Thoracic aorta (tissue), 2 donors: ENCODE results near the gene PLPP7. TPM values are rescaled to one million over a fixed set of nuclear protein-coding genes. Genes with fewer than 3 reads are reported as not detected.

Experiments used
- ATAC-seq: fragments of 150-250 bp; one replicate; pipeline ENCODE4 v1.8.0; 2017; ENCODE audit warnings: low read depth; ENCODE audit not compliant: insufficient number of reproducible peaks, low FRiP score
- DNase-seq: peaks from one replicate; pipeline ENCODE4 v3.0.0-alpha.2; 2020; ENCODE audit warnings: low spot score
- H3K27ac ChIP-seq, 2 donors: fragments of 200-600 bp; sonication (generic); 1 replicate in 1 of 2; 2 replicates in 1 of 2; pipeline ENCODE4 v1.5.1; 2016; ENCODE audit warnings: mild to moderate bottlenecking in 2 of 2, moderate library complexity in 2 of 2
- H3K27me3 ChIP-seq: fragments of 200-600 bp; sonication (generic); replicated peaks from 2 replicates; pipeline ENCODE4 v1.6.0; 2016; ENCODE audit warnings: mild to moderate bottlenecking; ENCODE audit not compliant: insufficient read depth
- H3K36me3 ChIP-seq: fragments of 200-600 bp; sonication (generic); one replicate; pipeline ENCODE4 v1.5.1; 2016
- H3K4me1 ChIP-seq, 2 donors: fragments of 200-600 bp; sonication (generic); 1 replicate in 1 of 2; 2 replicates in 1 of 2; pipeline versions ENCODE4 v1.5.1 to v1.6.0; 2016; ENCODE audit warnings: low read depth in 2 of 2, mild to moderate bottlenecking in 1 of 2; ENCODE audit not compliant: control insufficient read depth in 1 of 2
- H3K4me3 ChIP-seq: fragments of 200-600 bp; sonication (generic); 2 replicates; pipeline ENCODE4 v1.5.1; 2016; ENCODE audit warnings: mild to moderate bottlenecking
- H3K9me3 ChIP-seq: fragments of 200-600 bp; sonication (generic); 2 replicates; pipeline ENCODE4 v1.5.1; 2016
- CTCF ChIP-seq: fragments of 200-600 bp; sonication (generic); IDR thresholded peaks from one replicate; pipeline ENCODE4 v1.5.1; 2019; ENCODE audit warnings: antibody characterized with exemption
- total RNA-seq, 2 donors: library from RNA; depleted of rRNA; stranded (reverse); fragments of >200 nt; gene quantifications; one replicate each; pipeline versions ENCODE4 v1.1.0 to v1.2.3, GENCODE V29; 2016

The PLPP7 gene
- total RNA-seq, 2 donors from 2014 or later, result 14.2 to 29.0 TPM

DNA sequence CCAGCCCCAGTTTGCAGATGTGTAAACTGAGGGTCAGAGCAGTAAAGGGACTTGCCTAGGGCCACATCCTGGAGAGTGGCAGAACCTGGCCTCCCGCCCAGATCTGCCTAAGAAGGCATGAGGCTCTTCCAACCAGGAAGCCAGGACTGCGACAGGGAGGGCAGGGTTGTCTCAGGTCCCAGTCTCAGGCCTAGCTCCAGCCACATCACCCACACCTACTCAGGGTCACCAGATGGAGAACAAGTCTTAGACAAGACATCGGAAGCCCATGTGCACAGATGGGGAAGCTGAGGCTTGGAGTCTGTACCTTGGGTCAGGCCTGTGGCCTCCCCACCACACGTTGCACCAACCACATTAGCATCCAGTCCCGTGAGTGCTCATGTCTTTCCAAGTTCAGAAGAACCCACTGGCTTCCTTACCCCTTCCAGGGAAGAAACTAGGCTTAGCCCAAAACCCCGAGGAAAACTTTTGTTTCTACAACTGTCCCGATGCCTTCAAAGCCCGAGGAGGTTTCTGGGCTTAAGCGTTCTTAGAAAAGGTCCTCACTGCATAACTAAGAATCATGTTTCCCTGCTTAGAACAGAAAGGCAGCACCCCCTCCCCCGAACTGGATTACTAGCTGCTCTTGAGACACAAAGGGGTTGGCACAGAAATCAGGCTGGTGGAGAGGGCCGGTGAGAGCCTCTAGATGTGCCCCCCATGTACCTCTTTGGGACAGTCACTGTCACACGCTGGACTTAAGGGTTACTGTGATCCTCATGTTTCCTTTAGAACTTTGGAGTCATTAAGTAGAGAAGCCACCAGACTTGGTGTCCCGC lies 15.5 kb upstream of the PLPP7 start:
- no peaks in the 10 kb centered on the region for H3K9me3 ChIP-seq
- H3K4me3 ChIP-seq, result peak overlapping the region; percentile 77
- peak overlapping the region in 1 of 2 donors; percentile 44 for H3K27ac ChIP-seq
- H3K4me1 ChIP-seq, result peaks cover 3 to 12% of the 10 kb centered on the region in 2 donors
- no peak for DNase-seq
- no peaks in the 10 kb centered on the region for H3K36me3 ChIP-seq
- H3K27me3 ChIP-seq, result no peaks in the 10 kb centered on the region
- no peak for TF ChIP-seq CTCF
- ATAC-seq, result no peak

DNA sequence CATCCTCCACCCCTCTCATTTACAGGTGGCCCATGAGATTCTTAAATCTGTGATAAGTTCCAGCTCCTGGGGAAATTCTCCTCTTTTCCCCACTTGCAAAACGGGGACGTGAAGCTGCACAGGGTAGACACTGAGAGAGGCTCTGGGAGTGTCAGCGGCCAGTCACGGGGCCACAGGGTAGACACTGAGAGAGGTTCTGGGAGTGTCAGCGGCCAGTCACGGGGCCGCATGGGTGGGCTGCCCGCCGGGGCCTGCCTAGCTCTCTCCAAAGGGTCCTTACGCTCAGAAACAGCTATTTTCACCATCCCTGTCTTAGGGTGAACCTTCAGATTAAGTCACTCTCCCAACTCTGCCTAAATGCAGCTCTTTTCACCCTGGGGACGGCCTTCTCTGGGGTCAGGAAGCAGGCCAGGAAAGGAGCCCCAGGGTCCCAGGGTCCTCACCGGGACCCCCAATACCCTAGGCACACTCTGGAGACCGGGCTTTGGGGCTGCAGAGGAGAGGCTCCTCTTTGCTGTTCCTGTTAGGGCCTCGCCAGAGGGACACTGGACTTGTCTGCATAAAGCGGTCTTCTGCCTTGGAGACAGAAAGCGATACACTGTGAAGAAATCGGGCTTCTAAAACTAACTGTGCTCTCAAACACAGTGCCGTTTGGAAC lies 14.7 kb upstream of the PLPP7 start:
- TF ChIP-seq CTCF, result no peak
- H3K4me3 ChIP-seq, result peak overlapping the region; percentile 77
- no peak for DNase-seq
- H3K36me3 ChIP-seq, result no peaks in the 10 kb centered on the region
- H3K9me3 ChIP-seq, result no peaks in the 10 kb centered on the region
- ATAC-seq, result no peak
- H3K27me3 ChIP-seq, result no peaks in the 10 kb centered on the region
- peaks cover 3 to 12% of the 10 kb centered on the region in 2 donors for H3K4me1 ChIP-seq
- H3K27ac ChIP-seq, result peak overlapping the region in 1 of 2 donors; percentile 44

- H3K4me1 ChIP-seq, result peaks cover 3 to 12% of the 10 kb centered on the region in 2 donors
- no peaks in the 10 kb centered on the region for H3K9me3 ChIP-seq
- DNase-seq (no peak), ATAC-seq (no peak)
- no peaks in the 10 kb centered on the region for H3K36me3 ChIP-seq
- H3K27me3 ChIP-seq, result no peaks in the 10 kb centered on the region
- peak overlapping the region in 1 of 2 donors; percentile 44 for H3K27ac ChIP-seq
- peak overlapping the region; percentile 77 for H3K4me3 ChIP-seq
- no peak for TF ChIP-seq CTCF
Observed at GRCh38 chr9:131275332-131276093, 14.0 kb upstream of the PLPP7 start.

DNA sequence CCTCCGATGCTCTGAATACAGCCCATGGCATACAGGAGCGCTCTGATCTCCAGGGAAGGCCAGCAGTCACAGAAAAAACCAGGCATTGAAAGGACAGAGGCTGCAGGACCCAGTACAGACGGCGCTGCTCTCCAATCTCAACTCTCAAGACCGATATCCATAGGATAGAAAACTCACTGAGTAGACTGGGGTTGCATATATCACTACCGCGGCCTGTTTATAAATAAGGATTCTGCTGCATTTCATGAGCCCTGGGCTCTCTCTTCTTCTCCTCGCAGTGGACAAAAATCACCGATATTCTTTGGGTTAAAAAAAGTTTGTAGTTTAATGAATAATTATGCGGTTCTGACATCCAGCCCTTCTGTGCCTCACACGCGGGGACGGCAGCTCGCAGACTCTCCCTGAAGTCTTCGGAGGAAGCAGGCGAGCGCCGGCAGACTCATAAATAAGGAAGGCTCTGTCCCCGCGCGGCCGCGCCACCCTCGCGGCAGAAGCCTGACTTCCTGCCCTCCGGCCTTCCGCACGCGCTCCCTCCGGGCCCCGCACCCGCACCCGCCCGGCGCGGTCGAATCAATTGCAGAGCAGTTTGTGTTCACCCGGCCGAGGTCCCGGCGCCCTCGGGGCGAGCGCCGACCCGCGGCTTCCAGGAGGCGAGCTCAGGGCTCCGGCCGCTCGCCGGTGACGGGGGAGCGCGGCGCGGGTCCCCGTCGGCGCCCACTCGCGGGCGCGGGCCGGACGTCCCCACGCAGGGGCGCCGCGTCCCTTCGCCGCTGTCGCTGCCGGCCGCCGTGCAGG lies 13.2 kb upstream of the PLPP7 start, which contains the start of gene FAM78A:
Gene FAM78A, minus strand, starts transcription at position 417 of the 795 bp plus-strand sequence. Its CDS starts 331 bp downstream, at position 86.
- DNase-seq (no peak), ATAC-seq (no peak)
- no peak for TF ChIP-seq CTCF

More for the DNA sequence above, 13.2 kb upstream of the PLPP7 start, which contains the start of gene FAM78A:
- Histone ChIP-seq H3K9me3 (no peaks in the 10 kb centered on the region), H3K4me1 (peaks cover 3 to 12% of the 10 kb centered on the region in 2 donors), H3K4me3 (peak within 1 kb of the TSS; percentile 77), H3K36me3 (no peaks in the 10 kb centered on the region), H3K27ac (peak within 1 kb of the TSS in 1 of 2 donors; percentile 44), H3K27me3 (no peaks in the 10 kb centered on the region)
